Peyer's patch (tissue), 4 donors: ENCODE data around the gene PTBP1. TPM values are rescaled to one million over a fixed set of nuclear protein-coding genes. Genes with fewer than 3 reads are reported as not detected.
A peak's percentile ranks its signal among the peaks of the same experiment; 100 is the strongest.

Source experiments
- DNase-seq, 3 donors: peaks; one replicate each; pipeline ENCODE4 v3.0.0-alpha.2; 2017 to 2019
- H3K27ac ChIP-seq, 4 donors: fragments of 200-600 bp; sonication (generic); one replicate each; pipeline ENCODE4 v1.5.1; 2016 to 2019
- H3K27me3 ChIP-seq, 2 donors: fragments of 200-600 bp; sonication (generic); one replicate each; pipeline ENCODE4 v1.5.1; 2019
- H3K36me3 ChIP-seq, 3 donors: fragments of 200-600 bp; sonication (generic); one replicate each; pipeline ENCODE4 v1.5.1; 2016 to 2019
- H3K4me1 ChIP-seq, 4 donors: fragments of 200-600 bp; sonication (generic); one replicate each; pipeline ENCODE4 v1.5.1; 2016 to 2019
- H3K4me3 ChIP-seq, 4 donors: fragments of 200-600 bp; sonication (generic); 1 replicate in 3 of 4; 2 replicates in 1 of 4; pipeline ENCODE4 v1.5.1; 2016 to 2019; ENCODE audit warnings: mild to moderate bottlenecking in 1 of 4
- H3K9me3 ChIP-seq, 4 donors: fragments of 200-600 bp; sonication (generic); one replicate each; pipeline ENCODE4 v1.5.1; 2016 to 2019; ENCODE audit warnings: mild to moderate bottlenecking in 1 of 4
- POLR2A ChIP-seq, 2 donors: fragments of 450-650 bp; IDR thresholded peaks; one replicate each; pipeline ENCODE4 v1.5.1; 2017; ENCODE audit warnings: antibody characterized with exemption in 2 of 2, mild to moderate bottlenecking in 2 of 2, moderate library complexity in 2 of 2
- total RNA-seq, 4 donors: library from RNA; depleted of rRNA; stranded (reverse); fragments of >200 nt; gene quantifications; one replicate each; pipeline ENCODE4 v1.1.0, GENCODE V29; 2016
- TF ChIP-seq, protein P1 (sequence below), 6 experiments: fragments of 450-650 bp in 4 of 6; fragments of 200-600 bp in 2 of 6; sonication (generic) in 1 of 6; IDR thresholded peaks; one replicate each; pipeline ENCODE4 v1.5.1; 2017 to 2019; ENCODE audit warnings: antibody characterized with exemption in 6 of 6, mild to moderate bottlenecking in 3 of 6, moderate library complexity in 1 of 6

PTBP1 gene
- total RNA-seq, 4 donors from 2014 or later = 173 to 436 (median 229) TPM

DNA sequence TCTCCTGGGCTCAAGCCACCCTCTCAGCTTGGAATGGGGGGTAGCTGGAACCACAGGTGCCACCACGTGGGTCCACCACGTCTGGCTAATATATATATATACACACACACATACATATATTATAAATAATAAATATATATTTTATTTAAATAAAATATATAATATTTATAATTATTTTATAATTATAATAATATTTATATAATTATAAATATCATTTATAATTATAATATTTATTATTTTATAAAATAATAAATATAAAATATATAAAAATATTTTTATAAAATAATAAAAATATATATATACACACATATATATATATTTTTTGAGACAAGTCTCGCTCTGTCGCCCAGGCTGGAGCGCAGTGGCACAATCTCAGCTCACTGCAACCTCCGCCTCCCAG, 57.3 kb downstream of the PTBP1 start:
- Histone ChIP-seq H3K4me1 (no peaks in the 10 kb centered on the region), H3K27ac (no peak overlapping the region), H3K27me3 (peaks cover 0 to 8% of the 10 kb centered on the region in 2 donors), H3K4me3 (no peak overlapping the region), H3K9me3 (no peaks in the 10 kb centered on the region), H3K36me3 (no peaks in the 10 kb centered on the region)
- DNase-seq = no peak
- TF ChIP-seq, protein P1, sequence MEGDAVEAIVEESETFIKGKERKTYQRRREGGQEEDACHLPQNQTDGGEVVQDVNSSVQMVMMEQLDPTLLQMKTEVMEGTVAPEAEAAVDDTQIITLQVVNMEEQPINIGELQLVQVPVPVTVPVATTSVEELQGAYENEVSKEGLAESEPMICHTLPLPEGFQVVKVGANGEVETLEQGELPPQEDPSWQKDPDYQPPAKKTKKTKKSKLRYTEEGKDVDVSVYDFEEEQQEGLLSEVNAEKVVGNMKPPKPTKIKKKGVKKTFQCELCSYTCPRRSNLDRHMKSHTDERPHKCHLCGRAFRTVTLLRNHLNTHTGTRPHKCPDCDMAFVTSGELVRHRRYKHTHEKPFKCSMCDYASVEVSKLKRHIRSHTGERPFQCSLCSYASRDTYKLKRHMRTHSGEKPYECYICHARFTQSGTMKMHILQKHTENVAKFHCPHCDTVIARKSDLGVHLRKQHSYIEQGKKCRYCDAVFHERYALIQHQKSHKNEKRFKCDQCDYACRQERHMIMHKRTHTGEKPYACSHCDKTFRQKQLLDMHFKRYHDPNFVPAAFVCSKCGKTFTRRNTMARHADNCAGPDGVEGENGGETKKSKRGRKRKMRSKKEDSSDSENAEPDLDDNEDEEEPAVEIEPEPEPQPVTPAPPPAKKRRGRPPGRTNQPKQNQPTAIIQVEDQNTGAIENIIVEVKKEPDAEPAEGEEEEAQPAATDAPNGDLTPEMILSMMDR (IDR thresholded peaks at IDR 0.05) = no peak
- TF ChIP-seq POLR2A (IDR thresholded peaks at IDR 0.05) = no peak

DNA sequence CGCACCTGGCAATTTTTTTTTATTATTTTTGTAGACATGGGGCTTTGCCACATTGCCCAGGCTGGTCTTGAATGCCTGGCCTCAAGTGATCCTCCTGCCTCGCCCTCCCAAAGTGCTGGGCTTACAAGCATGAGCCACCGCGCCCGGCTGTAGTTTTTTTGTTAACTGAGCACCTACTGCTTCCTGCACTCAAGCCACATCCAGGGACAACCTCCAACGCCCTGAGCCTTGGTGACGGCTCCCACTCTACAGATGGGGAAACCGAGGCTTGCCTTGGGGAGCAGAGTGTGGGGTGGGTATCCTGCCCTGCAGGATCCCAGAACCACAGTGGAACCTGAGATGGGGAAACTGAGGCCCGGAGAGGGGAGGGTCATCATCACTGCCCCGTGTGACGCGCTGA, 57.9 kb downstream of the PTBP1 start:
- no peak for DNase-seq
- Histone ChIP-seq H3K36me3 (no peaks in the 10 kb centered on the region), H3K27me3 (peaks cover 0 to 8% of the 10 kb centered on the region in 2 donors), H3K4me3 (no peak overlapping the region), H3K9me3 (no peaks in the 10 kb centered on the region), H3K4me1 (peaks cover 0 to under 1% (median 0%) of the 10 kb centered on the region in 4 donors), H3K27ac (no peak overlapping the region)
- TF ChIP-seq, protein P1 (IDR thresholded peaks at IDR 0.05) = no peak
- no peak for TF ChIP-seq POLR2A (IDR thresholded peaks at IDR 0.05)

DNA sequence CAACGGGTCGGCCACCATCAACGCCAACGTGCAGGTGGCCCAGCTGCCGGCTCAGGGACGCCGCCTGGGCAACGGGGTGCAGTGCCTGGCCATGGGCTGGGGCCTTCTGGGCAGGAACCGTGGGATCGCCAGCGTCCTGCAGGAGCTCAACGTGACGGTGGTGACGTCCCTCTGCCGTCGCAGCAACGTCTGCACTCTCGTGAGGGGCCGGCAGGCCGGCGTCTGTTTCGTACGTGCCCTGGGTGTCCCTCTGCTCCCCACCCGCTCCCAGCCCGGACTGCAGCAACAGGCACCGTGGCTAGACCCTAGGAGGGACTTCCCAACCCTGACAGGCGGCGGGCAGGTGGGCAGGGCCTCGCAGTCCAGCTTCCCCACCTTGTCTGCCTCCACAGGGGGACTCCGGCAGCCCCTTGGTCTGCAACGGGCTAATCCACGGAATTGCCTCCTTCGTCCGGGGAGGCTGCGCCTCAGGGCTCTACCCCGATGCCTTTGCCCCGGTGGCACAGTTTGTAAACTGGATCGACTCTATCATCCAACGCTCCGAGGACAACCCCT, 58.4 kb downstream of the PTBP1 start:
- Histone ChIP-seq H3K4me1 (peaks cover 0 to 6% (median 2%) of the 10 kb centered on the region in 4 donors), H3K4me3 (no peak overlapping the region), H3K9me3 (no peaks in the 10 kb centered on the region), H3K27me3 (peaks cover 0 to 8% of the 10 kb centered on the region in 2 donors), H3K27ac (no peak overlapping the region), H3K36me3 (no peaks in the 10 kb centered on the region)
- no peak for DNase-seq
- TF ChIP-seq POLR2A (IDR thresholded peaks at IDR 0.05) = no peak
- TF ChIP-seq, protein P1 (IDR thresholded peaks at IDR 0.05) = no peak

DNA sequence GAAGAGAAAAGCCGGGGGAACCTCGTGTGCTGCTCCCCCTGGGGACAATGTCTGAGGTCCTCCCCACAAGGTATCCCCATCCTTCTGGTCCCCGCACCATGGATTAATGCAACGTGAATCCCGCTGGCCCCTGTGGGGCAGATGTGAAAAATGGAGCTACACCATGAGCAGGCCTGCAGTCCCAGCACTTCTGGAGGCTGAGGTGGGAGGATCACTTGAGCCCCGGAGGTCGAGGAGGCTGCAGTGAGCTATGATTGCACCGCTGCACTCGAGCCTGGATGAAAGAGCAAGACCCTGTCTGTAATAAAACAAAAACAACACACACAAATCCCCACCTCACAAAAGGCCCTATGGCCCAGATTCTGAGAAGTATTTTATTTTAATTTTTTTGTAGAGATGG, 61.0 kb downstream of the PTBP1 start:
- Histone ChIP-seq H3K27me3 (peaks cover 0 to 1% of the 10 kb centered on the region in 2 donors), H3K9me3 (no peaks in the 10 kb centered on the region), H3K4me1 (peaks cover 0 to 27% (median 10%) of the 10 kb centered on the region in 4 donors), H3K36me3 (no peaks in the 10 kb centered on the region), H3K4me3 (no peak overlapping the region), H3K27ac (peak overlapping the region in 1 of 4 donors; percentile 55)
- no peak for TF ChIP-seq POLR2A (IDR thresholded peaks at IDR 0.05)
- TF ChIP-seq, protein P1 (IDR thresholded peaks at IDR 0.05) = no peak
- no peak for DNase-seq

DNA sequence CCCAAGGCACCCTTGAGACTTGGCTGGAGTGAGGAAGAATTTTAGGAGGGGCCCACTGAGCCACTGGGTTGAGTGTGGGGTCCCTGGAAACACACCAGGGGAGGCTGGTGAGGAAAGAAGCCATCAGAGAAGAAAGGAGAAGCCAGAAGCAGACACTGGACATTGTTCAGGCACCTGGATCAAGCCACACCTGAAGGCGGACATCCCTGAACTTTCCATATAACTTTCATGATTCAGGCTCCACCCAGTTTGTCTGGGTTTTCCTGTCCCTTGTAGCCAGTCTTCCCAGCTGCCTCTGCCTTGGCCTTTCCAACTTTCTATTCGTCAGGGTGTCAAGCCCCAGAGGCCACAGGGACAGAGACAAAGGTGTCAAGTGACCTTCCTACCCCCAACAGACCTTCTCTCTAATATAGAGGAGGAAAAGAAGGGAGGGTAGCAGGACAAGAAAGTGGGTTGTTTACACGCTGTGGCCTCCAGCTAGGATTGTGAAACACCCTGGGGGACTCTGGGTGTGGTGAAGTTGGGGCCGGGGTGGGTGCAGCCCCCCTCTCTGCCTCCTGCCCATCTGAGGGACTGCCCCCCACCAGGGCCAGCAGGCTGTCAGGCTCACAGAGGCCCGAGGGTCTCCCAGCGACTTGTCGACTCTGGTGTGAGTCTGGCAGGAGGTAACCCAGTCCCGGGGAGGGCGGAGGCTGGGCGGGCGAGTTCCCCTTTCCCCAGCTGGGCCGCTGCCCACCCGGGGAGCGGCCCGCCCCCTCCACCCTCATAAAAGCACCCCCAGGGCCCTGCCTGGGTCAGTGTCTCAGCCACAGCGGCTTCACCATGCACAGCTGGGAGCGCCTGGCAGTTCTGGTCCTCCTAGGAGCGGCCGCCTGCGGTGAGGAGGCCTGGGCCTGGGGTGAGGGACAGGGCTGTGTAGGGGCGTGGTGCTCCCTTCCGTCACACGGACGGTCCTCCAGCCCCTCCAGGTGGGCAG, 61.9 kb downstream of the PTBP1 start, which contains the start of gene CFD:
CFD (plus strand) TSS at position 797 of the 976 bp plus-strand sequence; CDS start at position 823, 26 bp downstream.
- TF ChIP-seq POLR2A (IDR thresholded peaks at IDR 0.05) = peak; percentile 26 to 30
- TF ChIP-seq, protein P1 (IDR thresholded peaks at IDR 0.05) = no peak
- H3K4me1 ChIP-seq = peaks cover 0 to 32% (median 12%) of the 10 kb centered on the region in 4 donors
- H3K27me3 ChIP-seq = no peaks in the 10 kb centered on the region
- peak within 1 kb of the TSS; percentile 32 to 59 (median 50) for H3K4me3 ChIP-seq
- H3K9me3 ChIP-seq = no peaks in the 10 kb centered on the region
- no peaks in the 10 kb centered on the region for H3K36me3 ChIP-seq
- peak in 2 of 3 donors; percentile 65 to 69 for DNase-seq
- peak within 1 kb of the TSS; percentile 15 to 73 (median 56) for H3K27ac ChIP-seq
